SHP77 treated with DMSO at 0.1 percent for 48 hours (cell line): ENCODE data around the gene NRXN3.

Experiments used
- DNase-seq: peaks from one replicate; lab custom pipeline; 2025; lab: John Stamatoyannopoulos, UW

Gene NRXN3

DNA sequence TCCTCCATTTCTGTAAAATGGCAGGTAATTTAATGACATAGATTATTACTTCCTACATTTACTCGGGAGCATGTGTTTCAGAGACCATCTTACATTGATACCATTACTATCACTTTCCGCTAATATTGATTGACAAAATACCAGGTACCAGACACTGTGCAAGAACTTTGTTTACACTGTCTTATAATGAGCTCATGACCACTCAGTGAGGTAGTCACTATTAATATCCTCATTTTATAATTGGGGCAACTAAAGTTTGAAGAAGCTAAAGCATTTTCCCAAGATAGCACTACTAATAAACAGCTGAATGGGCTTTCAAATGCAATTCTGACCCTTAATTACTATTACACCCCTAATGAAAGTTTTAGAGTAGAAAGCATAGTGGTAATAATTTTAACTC is 1306.4 kb downstream of the NRXN3 start:
- no peak for DNase-seq

DNA sequence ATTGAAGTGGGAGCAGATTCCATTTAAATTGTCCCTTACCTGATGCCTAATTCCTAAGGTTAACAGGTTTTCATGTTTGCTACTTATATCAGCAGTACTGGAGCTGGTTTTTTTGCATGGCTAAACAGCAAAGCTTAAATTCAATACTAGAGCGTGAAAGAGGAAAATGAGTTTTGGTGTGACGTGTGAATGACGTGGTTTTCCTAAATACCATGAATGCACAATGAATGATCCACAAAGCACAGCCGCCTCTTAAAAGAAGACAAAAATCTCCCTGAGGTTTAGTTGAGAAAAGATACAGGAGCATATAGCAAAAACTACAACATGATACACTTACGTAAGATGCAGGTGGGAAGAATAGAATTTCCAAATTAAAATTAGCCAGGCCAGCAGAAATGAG is 1310.0 kb downstream of the NRXN3 start:
- DNase-seq = no peak

DNA sequence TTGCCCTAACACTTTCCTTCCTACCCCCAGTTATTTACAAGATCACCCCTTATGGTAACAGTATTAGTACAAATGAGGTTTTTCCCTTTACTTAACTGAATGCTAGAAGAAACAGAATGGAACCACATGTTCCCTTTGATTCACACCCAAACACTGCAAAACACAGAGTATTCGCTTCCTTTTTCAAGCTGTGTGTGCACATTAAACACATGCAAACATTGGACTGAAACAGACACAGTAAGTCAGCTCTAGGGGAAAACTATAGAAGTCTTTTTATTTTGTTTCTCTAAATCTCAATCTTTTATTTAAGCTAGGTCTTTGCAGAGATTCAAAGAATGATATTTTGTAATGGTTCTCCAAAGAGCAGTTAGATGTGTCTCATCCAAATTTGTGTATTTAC is 1312.7 kb downstream of the NRXN3 start:
- DNase-seq = no peak

DNA sequence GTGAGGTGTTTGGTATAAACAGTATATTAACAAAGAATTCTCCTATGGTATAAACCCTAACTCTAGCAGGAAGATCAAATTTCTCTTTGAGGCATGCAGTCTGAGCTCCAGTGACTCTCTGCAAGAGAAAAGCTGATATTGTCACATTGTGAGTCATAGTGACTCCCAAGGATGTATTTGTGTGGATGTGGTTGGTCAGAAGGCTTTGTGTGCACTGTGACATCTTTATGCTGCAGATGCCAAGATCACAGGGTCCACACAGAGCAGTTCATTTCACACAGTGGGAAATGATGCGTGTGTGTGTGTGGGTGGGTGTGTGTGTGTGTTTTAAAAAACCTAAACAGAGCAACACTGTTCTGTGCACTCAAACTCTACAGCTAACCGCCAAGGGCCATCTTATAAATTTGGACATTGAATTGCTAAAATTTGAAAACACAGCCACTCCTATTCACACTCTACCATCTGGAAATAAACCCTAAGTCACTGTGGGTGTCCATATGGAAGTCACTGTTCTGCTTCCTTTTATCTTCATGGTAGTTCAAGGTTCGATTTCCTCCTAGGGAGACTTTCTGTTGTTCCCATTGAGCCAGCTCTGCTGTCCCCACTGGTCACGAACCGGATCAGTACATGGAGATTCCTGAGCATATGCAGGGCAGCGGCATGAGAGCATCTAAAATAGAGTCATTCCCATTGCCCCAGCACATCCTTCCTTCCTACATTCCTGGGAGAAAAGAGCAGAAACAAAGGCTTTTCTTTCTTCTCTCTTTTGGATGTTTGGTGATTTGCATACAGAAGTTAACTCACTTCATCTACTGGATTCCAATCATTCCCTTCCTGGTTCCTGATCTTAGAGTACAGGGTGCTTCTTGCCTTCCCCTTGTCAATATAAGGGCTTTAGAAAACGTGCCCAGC is 1313.6 kb downstream of the NRXN3 start:
- DNase-seq = no peak

DNA sequence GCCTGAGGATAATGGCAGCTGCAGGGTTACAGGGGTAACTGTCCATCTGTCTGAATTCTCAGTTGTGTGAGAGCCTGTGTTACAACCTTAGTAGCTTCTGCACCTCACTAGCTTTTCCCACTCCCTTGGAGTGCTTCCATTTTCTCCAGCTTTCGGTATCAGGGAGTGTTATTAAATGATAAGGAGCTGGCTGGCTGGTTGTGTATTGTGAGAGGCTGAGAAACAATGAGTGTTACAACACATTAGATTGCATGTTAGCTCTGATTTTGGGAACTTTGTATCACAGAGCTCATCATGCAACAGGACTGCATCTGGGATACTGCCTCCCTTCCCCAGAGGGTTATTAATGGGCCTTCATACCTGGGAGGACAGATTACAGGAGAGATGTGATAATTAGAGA is 1317.5 kb downstream of the NRXN3 start:
- no peak for DNase-seq

DNA sequence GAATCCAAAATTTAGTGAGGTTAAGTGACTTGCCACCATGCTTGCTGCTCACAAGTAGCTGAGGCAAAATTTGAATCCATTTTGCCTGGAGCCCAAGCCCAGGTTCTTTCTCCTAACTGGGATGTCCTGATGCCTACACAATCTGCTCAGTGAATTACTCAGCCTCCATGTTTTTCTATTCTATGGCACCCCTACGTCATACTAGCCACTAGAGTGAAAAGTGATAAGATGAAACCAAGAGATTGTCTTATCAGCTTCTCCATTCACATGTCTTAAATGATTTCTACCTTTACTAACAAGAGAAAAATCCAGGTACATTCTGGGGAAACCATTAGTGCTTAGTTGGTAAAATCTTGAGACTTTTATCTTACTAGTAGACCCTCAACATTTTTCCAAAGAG is 1321.0 kb downstream of the NRXN3 start:
- no peak for DNase-seq

DNA sequence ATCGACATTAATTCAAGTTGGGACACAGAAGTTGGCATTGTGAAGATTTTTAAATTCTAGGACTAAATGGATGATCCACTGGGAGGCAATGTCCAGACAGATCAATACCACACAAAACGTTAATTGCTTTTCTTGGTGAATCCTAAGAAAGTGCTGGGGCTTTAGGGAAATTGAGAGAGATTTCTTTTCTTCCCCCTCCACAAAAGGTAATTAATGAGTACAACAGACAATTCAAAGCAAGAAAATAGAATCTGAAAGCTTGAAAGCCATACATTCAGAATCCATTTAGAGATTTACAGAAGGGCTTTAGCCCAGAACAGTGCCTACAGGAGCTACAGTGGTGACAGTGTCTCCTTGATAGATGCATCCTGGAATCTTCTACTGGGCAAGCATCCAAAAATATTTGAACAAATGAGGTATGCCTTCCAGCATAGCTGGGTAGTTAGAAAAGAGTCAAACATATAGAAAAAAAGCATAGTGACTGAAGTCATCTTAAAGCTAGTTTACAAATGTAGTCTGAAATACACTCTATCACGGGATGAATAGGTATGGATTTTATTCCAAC is 1323.0 kb downstream of the NRXN3 start:
- DNase-seq = no peak

DNA sequence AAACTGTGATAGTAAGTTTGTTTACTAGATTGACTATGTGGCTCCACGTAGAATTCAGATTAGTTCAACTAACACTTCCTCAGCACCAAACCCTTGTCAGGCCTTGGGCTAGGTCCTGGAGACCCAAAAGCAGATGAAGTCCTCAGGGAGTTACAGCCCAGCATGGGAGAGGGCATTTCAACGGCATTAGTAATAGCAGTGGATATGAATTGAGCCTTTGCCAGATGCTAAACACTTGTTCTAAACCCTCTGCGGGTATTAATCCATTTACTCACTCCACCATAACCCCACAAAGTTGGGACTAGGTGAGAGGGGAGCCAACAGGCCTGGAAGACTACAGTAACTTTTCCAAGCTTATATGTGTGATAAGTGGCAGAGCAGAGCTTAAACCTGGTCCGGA is 1326.5 kb downstream of the NRXN3 start:
- DNase-seq = no peak

DNA sequence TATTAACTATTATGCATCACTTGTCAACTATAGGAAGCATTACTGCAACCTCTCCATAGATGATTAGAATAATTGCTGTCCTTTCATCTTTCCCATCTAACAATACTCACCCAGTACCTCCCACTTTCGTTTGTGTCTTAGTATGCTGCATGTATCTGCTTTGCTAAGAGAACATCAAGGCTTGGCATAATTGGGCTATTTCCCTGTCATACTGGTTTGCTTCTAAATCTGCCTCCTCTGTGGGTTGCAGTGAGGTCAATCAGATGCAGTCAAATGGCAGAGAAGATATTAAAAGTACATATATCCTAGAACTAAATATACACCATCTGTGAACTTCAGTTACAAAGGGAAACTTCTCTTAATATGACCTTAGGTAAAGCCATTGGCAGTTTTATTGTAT is 1330.3 kb downstream of the NRXN3 start:
- no peak for DNase-seq

DNA sequence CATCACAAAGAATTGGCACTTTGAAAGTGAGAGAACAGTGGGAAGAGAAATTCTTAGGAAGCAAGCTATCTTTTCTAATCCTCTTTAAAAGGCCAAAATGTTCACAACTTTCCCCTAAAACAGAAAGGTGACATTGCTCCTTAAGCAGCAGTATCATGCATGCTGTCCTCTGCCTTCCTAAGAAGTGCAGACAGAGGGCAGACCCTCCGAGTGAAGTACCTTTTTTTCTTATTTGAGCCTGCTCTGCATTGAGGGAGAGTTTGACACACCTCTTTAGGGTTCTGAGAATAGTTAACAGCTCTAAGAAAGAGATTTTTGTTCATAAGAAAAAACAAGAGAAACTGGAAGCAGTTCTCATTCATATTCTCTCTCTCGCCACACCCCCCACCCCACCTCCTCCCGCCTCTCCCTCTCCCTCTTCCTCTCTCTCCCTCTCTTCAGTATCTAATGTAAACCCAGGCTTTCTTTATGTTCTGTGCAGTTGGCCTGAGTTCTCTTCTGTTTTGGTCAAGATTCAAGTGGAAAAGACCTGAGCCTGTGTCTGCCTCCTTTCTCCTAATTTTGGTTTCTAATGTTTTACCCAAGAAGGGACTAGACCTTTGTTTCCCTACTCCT is 1332.1 kb downstream of the NRXN3 start:
- DNase-seq = no peak

DNA sequence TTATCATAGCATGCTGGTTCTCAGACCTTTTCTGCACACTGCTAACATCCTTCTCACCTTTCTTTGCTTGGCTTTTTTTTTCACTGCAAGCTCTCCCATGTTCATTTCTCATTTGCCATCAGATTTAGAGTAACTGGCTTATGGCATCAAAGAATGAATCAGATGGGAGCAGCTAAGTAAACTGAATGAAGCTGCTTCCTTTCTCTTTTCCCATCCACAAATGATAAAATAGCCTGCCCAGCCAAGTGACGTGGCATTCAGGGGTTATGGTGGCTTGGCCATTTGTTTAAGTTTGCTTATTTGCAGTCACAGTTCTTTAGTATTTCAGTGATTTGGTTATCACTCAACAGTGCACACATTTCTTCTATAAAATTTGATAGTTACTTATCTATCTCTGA is 1332.6 kb downstream of the NRXN3 start:
- DNase-seq = no peak

DNA sequence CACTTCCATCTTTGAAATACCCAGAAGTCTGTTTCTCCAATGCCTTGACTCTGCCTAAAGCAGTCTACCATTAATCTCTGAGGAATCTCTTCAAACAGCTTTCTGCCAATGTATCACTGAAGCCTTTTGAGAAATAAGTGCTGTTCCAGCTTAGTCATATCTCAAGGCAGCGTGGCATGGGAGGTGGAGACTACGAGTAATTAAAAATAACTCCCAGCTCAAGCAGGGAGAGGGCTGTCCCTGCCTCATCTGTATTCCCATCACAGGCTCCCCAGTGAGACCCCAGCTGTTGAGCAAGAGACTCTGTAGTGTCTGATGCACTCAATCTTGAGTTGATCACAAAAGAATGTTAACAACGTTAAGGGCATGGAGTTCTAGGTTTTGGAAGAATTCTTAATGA is 1340.5 kb downstream of the NRXN3 start:
- DNase-seq = no peak

DNA sequence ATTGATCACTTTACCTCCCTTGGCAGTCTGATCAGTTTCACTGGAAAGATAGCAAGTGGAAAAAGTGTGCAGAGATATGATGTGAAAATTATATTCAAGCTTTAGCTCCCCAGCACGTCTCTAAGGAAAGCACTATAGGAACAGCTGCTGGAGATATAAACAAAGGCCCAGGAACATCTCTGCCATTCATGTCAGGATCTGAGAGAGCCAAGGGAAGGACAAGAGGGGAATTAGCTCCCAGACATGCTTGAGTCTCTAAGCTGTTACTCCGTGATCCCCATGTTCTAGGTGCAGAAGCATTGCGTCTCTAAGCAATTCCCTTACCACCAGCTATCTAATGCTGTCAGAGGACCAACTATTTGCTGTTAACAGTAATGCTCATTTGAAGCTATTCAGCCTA is 1341.0 kb downstream of the NRXN3 start:
- no peak for DNase-seq

DNA sequence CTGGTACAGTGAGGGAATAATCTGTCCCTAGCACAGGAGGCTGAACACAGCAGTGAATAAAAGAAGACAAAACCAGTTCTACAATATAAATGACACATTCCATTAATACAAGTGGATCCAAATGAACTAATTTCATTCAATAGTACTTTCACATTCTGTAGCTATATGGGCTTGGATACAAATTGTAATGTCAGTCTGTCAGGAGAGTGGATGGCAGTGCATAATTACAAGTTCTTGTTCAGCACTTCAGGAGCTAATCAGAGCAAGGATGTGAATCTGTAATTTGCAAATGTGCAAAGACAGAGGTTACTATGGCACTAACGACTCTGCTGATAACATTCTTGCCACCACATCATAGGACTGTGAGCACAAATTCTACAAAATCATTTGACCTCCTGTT is 1343.3 kb downstream of the NRXN3 start:
- no peak for DNase-seq

DNA sequence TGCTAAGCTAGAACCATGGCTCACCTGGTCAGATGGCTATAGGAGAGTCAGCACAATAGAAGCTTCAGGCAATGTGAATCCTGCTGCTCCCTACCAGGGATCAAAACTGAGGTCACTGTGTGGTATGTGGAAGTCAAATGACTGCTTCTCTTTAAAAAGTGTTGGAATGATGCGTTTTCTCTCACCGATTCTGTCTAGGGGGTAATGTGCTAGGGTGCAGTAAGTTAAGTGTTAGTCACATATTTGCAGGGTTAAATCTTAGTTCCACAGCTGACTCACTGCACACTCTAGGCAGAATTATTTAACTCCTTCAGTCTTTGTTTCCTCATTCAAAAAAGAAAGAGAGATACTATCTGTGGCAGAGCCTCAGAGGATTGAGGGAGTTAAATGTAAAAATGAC is 1344.5 kb downstream of the NRXN3 start:
- no peak for DNase-seq

DNA sequence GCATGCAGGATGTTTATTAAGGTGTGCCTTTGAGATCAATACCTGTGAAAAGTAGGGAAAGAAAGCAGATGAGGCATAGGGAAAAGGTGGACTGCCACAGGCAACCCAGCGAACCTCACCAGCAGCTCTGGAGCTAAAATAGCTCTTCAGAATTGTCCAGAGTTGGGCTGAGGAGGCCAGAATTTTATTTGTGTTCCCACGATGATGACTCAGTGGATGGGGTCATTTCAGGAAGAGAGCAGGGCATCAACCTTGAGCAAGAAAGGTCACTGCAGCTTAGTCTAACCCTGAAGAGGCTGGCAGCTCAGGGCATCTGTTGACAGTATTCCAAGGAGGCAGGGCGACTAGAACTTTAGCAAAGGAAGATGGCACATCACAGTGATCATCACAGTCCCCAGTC is 1345.0 kb downstream of the NRXN3 start:
- no peak for DNase-seq

DNA sequence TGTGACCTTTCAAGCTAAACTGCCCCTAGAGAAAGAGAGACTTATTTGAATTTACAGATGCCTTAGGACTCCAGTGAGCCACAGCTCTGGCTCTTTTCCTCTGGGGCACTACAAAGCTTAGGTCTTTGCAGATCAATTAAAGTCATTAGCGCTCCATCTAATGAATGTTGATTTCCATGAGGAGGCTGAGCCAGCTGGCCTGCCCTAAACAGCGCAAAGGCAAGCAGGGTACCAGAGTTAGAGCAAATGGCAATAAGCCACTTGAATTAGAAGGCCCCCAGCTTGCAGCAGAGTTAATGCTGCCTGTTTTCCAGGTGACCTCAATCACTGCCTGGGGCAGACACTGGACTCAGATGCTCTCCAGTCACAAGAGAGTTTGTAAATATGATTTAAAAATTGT is 1345.8 kb downstream of the NRXN3 start:
- no peak for DNase-seq

DNA sequence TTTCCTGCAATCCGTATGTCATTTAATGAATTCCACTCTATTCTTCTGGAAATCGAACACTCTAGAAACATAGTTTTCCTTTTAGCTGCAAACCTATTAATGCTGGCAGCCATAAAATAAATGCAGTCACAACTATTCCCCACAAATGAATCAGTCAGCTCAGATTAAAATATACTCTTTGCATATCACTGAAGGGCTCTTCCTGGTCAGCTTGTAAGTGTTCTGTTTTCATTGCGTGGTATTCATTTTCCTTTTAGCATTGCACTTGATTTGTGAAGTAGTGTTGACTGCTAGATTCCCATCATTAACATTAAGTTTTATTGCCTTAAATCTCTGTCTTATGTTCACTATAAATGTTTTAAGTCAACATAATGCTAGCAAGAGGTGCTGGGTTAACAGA is 1355.2 kb downstream of the NRXN3 start:
- no peak for DNase-seq

DNA sequence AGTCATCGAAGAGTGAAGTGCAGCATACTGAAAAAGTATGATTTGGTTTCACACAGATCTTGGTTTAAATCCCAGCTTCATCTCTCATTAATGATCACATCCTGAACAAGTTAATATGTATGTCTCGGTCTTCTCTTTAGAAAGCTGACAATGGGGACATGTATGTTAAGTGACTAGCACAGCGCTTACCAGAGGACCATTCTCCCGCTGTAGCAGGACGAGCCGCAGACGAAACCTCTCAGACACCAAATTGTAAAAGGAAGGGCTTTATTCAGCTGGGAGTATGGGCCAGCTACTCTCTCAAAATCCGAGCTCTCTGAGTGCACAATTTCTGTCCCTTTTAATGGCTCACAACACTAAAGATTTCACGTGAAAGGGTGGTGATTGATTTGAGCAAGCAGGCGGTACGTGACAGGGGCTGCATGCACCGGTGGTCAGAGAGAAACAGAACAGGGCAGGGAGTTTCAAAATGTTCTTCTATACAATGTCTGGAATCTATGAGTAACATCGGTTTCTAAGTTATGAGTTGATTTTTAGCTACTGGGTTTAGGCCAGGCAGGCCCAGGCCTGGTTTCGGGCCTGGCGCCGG is 1358.7 kb downstream of the NRXN3 start:
- no peak for DNase-seq

DNA sequence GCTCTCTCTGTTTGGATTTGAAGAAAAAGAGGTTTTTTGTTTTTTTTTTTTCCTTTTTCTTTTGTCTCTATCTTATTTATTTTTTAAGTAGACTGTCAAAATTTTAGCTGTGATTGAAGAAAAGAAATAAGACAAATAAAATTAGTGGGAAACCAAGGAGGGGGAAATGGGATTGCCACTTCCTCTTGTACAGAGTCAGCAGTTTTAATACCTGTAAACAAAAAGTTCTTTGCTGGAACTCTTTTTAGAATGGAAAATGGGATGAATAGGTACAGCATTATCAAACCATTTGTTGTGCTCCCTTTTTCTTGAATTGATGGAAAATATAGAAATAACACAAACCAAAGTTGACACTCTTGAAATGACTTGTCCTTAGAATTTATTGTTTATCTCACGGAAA is 1360.4 kb downstream of the NRXN3 start:
- no peak for DNase-seq

DNA sequence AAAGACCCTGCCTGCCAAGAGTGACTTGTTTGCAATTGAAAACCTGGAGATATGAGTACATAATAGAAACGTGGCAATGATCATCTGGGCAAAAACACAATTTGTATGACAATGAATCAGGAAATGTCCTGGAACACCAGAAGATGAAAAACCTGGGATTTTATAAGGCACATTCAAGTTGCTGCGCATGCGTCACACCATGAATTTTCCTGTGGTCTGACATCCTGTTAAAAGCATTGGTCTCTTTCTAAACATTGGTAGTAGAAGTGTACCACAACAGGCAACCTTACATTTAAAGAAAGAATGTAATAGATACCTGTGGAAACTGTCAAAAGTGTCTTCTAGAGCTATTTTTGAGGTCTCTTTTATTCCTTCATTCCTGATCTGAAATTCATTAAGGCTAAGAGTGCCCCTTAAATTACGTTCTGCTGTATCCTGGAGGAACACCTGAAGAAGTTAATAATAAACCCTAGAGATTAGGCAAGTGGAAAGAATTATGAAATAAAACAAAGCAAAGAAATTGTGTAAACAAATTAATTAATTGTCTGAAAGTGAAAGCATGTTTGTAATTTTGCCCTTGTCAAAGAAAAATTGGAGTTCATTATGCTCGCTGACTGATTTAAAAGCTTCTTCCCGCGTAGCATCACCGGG is 1364.7 kb downstream of the NRXN3 start:
- no peak for DNase-seq

DNA sequence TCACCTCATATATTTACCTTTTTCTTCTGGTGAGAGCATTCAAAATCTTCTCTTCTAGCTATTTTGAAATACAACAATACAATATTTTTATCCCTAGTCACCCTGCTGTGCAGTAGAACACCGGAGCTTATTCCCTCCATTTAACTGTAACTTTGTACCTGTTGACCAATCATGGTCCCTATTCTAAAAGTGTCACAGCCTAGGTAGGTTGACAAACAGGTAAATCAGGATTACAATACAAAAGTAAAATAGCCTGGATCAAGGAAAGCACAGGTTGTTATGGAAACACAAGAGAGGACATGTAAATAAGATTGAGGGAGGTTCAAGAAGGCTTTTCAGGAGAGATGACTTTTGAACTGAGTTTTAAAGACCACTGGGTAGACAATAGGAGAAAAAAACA is 1370.2 kb downstream of the NRXN3 start:
- no peak for DNase-seq

DNA sequence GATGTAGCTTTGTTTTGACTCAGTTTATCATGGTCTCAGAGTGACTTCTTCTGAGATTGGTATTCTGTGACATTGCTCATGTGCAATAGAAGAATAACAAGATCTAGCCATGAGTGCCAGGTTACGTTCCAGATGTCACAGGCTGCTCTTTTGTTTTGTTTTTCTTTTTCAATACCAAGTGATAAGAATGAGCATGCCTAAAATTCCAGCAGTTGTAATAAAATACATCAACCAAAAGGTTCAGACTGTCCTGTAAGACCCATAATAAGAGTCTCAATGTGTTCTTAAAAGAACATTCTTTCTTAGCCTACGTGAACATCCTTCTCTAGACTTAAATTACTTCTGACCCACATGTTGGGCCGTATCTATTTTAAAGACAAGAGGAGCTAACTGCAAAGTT is 1371.9 kb downstream of the NRXN3 start:
- no peak for DNase-seq
